Kidney epithelial cell (primary cell): Measurements from ENCODE around the gene PRCD. TPM values are rescaled to one million over a fixed set of nuclear protein-coding genes. Genes with fewer than 3 reads are reported as not detected.

Experiments used
- DNase-seq: peaks from one replicate; pipeline ENCODE4 v3.0.0-alpha.2; 2010; ENCODE audit warnings: low read depth
- H3K27me3 ChIP-seq: 2 replicates; pipeline ENCODE4 v1.6.0; 2011; ENCODE audit warnings: low read length; ENCODE audit not compliant: control insufficient read depth, insufficient read depth
- H3K36me3 ChIP-seq: 2 replicates; pipeline ENCODE4 v1.5.1; 2011; ENCODE audit warnings: low read length; ENCODE audit not compliant: control insufficient read depth, insufficient read depth
- H3K4me3 ChIP-seq: 2 replicates; pipeline ENCODE4 v1.5.1; 2011; ENCODE audit warnings: low read depth, mild to moderate bottlenecking, control low read depth, low read length
- total RNA-seq: library from RNA; depleted of rRNA; stranded (reverse); fragments of >200 nt; gene quantifications from 2 replicates; pipeline ENCODE4 v1.2.3, GENCODE V29; 2015
- TF ChIP-seq, protein P1 (sequence below): IDR thresholded peaks from 2 replicates; pipeline ENCODE4 v1.5.1; 2011; ENCODE audit warnings: mild to moderate bottlenecking, moderate library complexity, low read length, control low read depth, inconsistent platforms; ENCODE audit not compliant: insufficient read depth, poor library complexity, severe bottlenecking

PRCD gene
- total RNA-seq, 1 donor from 2014 or later, result not detected

DNA sequence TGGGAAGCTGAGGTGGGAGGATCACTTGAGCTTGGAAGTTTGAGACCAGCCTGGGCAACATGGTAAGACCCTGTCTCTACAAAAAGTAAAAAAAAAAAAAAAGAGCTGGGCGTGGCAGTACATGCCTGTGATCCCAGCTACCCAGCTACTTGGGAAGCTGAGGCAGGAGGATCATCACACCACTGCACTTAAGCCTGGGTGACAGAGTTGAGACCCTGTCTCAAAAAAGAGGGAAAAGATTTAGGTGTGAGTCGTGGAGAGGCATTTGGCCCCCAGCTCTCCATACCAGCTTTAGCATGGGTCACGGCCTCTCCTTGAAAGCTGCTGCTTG, 26.7 kb downstream of the PRCD start:
- DNase-seq, result no peak
- no peaks in the 10 kb centered on the region for H3K27me3 ChIP-seq
- no peaks in the 10 kb centered on the region for H3K36me3 ChIP-seq
- H3K4me3 ChIP-seq, result no peak overlapping the region
- TF ChIP-seq, protein P1, sequence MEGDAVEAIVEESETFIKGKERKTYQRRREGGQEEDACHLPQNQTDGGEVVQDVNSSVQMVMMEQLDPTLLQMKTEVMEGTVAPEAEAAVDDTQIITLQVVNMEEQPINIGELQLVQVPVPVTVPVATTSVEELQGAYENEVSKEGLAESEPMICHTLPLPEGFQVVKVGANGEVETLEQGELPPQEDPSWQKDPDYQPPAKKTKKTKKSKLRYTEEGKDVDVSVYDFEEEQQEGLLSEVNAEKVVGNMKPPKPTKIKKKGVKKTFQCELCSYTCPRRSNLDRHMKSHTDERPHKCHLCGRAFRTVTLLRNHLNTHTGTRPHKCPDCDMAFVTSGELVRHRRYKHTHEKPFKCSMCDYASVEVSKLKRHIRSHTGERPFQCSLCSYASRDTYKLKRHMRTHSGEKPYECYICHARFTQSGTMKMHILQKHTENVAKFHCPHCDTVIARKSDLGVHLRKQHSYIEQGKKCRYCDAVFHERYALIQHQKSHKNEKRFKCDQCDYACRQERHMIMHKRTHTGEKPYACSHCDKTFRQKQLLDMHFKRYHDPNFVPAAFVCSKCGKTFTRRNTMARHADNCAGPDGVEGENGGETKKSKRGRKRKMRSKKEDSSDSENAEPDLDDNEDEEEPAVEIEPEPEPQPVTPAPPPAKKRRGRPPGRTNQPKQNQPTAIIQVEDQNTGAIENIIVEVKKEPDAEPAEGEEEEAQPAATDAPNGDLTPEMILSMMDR, result no peak

DNA sequence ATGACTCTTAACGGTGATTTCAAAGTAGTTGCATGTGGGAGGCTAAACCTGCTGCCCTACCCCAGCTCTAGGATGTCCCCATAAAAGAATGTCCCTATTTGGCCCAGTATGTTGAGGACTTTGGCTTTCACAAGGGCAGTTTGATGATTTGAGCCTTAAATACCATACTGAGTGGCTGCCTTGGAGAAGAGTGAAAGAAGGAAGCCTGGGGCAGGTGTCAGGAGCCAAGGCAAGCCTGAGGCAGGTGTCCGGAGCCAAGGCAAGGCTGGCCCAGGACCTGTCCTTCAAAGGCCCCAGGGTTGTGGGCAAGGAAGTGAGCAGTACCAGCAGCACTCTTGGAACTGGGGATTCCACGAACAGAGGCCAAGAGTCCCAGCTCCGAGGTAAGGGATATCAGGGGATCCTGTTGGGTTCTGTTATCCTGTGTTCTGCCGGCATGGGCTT, 27.2 kb downstream of the PRCD start:
- TF ChIP-seq, protein P1, result no peak
- H3K36me3 ChIP-seq, result no peaks in the 10 kb centered on the region
- H3K4me3 ChIP-seq, result no peak overlapping the region
- no peaks in the 10 kb centered on the region for H3K27me3 ChIP-seq
- no peak for DNase-seq

GRCh38 chr17:76567634-76568432, 28.0 kb downstream of the PRCD start:
- no peak for DNase-seq
- no peak overlapping the region for H3K4me3 ChIP-seq
- TF ChIP-seq, protein P1, result no peak
- no peaks in the 10 kb centered on the region for H3K36me3 ChIP-seq
- no peaks in the 10 kb centered on the region for H3K27me3 ChIP-seq

DNA sequence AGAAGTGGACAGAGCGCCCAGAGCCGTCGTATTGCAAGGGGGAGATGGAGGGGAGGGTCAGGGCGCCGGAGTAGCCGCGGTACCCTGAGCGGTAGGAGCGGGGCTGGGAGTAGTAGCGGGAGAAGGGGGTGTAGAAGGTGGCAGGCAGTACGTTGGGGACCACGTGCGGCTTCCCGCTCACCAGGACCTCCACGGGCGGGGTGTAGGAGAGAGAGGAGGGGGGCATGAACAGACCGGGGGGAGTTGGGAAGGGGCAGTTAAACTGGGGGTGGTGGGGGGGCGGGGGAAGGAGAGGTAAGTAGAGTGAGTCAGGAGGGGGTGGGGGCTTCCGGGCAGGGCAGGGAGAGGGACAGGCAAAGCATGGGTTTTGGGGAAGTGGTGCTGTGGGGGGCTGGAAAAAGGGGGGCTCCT, 29.0 kb downstream of the PRCD start:
- Histone ChIP-seq H3K36me3 (no peaks in the 10 kb centered on the region), H3K27me3 (no peaks in the 10 kb centered on the region), H3K4me3 (no peak overlapping the region)
- no peak for DNase-seq
- TF ChIP-seq, protein P1, result no peak

DNA sequence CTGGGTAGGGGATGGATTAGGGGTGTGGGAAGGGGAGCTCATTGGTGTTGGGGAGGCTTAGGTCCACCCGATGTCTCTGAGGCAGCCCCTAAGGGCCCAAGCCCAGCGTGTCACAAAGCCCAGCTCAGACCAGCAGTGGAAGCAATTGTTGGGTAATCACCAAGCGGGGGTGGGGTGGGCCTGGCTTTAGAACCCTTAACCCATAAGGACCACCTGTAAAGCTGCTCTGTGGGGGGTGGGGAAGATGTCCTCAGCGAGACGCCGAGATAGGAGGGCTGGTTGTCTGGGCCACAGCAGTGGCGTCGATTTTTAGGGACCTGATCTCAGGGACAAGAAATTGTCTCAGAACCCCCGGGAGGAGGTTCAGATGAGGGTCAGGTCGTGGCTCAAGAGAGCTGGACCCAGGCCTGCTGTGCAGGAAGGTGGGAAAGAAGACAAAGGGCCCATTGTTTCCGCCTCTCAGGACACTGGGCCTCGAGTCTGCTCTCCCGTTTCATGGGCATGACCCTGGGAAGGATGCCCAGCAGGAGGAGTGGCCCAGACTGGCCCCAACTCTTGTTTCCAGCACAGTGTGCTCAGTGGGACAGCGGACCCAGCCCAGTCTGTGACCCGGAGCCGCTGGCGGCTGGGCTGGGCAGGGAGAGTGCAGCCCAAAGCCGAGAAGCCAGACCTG, 29.9 kb downstream of the PRCD start:
- TF ChIP-seq, protein P1, result no peak
- Histone ChIP-seq H3K36me3 (no peaks in the 10 kb centered on the region), H3K27me3 (no peaks in the 10 kb centered on the region), H3K4me3 (no peak overlapping the region)
- DNase-seq, result no peak

- Histone ChIP-seq H3K4me3 (no peak overlapping the region), H3K36me3 (no peaks in the 10 kb centered on the region), H3K27me3 (no peaks in the 10 kb centered on the region)
- TF ChIP-seq, protein P1, result no peak
- no peak for DNase-seq
These were observed 30.6 kb downstream of the PRCD start for GRCh38 chr17:76570457-76570856.
